ENCODE data around the gene CXCL17. TPM values are rescaled to one million over a fixed set of nuclear protein-coding genes. Genes with fewer than 3 reads are reported as not detected.
A peak's percentile ranks its signal among the peaks of the same experiment; 100 is the strongest.
"Not testable (repeated sequence)": the region's sequence is repeated elsewhere in the genome, so short reads cannot be mapped to it uniquely, and the experiment has no call there.

Gene CXCL17, protein sequence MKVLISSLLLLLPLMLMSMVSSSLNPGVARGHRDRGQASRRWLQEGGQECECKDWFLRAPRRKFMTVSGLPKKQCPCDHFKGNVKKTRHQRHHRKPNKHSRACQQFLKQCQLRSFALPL
- not detected for total RNA-seq

DNA sequence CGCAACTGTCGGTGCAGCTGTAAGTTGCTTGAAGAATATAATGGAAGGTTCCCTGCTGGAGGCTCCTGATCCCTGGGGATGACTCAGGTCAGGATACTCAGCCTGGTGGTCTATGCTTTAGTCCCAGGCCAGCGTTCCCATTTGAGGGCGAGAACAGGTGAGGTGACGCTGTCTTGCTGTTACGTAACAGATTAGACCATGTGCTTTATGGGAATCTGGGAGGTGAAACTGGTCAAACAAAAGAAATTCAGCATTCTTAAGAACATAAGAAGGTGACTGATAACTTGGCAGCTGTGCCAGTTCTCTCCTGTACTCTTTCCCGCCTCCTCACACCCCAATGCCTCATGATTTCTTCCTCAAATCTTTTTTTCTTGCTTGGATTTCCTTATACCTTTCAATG is at the start of gene CXCL17:
CXCL17 (minus strand) TSS at position 114 of the 400 bp plus-strand sequence. CDS start 114 bp downstream, outside the sequence.
- DNase-seq (ENCODE audit: low spot score): no peak
- no peak for ATAC-seq

DNA sequence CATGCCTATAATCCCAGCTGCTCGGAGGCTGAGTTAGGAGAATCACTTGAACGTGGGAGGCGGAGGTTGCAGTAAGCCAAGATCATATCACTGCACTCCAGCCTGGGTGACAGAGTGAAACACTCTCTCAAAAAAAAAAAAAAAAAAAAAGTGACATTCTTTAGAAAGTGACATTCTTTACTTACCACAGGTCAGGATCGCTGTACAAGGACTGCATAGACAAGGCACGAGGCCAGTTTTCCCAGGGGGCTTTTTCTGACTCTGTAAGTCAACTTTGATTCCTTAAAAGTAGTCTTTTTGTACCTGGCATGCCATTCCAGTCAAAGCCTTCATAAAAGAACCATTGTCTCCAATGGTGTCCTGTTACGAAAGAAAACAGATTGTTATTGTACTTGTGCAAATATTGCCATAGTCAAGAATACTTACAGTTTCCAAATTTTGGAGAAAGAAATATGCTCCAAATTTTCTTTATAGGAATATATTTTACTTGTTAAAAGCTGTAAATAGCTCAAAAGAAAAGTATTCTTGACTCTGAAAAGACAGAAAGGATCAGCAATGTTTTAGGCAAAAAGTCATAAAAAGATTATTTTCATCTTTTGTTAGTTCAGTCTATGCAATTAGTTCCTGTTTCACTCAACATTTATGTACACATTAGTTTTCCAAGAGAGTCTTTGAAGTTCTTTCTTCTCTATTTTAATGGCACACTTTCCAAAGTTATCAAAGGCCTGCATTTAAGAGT is 46.2 kb upstream of the CXCL17 start:
- DNase-seq (ENCODE audit: low spot score) (no peak), ATAC-seq (no peak)

DNA sequence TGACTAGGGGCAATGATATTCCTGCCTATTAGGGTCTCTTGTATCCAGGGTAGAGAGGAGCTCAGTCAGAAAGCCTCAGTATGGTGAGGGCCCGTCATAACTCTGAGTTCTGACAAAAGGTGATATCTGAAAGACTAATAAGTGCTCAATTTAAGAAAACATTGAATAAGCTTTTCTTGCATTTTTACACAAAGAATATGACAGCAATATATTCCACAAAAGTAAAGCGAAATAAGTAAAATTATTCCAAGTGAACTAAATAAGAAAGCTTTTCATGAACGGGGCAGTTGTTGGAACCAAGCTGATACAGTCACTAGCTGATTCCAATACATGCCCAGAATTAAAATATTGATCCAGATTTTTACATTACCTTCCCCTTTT is 45.0 kb upstream of the CXCL17 start:
- ATAC-seq: no peak
- no peak for DNase-seq (ENCODE audit: low spot score)

DNA sequence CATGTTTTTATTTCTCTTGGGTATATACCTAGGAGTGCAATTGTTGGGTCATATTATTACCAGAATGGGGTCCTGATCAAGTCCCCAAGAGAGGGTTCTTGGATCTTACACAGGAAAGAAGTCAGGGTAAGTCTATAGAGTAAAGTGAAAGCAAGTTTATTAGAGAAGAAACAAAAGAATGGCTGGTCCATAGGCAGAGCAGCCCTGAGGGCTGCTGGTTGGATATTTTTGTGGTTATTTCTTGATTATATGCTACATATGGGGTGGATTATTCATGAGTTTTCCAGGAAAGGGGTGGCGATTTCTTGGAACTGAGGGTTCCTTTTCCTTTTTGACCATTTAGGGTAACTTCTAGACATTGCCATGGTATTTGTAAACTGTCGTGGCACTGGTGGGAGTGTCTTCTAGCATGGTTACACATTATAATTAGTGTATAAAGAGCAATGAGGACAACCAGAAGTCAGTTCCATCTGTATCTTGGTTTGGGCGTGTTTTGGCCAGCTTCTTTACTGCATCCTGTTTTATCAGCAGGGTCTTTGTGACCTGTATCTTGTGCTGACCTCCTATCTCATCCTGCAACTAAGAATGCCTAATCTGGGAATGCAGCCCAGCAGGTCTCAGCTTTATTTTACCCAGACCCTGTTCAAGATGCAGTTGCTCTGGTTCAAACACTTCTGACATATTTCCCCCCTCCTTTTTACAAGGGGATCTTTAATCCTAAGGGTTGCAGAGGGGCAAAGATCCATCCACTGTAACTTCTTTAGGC is 44.5 kb upstream of the CXCL17 start:
- DNase-seq (ENCODE audit: low spot score) (no peak), ATAC-seq (no peak)

DNA sequence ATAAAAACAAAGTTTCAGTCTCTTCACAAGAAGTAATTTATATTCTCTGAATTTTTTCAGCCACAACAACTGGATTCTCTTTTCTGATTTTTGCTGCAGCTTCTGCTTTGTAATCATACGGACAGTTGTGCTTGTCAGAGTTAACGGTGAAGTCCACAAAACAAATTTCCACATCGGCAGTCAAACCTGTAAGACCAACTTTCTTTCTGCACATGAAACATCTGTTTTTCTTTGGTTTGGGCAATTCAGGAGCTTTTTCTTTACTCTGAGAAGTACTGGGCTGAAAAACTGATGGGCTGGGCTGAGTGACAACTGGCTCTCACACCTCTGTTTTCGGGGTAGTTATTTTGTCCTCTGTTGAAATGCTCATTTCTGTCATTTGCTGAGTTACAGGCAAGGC is 42.3 kb upstream of the CXCL17 start:
- DNase-seq (ENCODE audit: low spot score): not testable (repeated sequence)
- ATAC-seq: peak; percentile 24

DNA sequence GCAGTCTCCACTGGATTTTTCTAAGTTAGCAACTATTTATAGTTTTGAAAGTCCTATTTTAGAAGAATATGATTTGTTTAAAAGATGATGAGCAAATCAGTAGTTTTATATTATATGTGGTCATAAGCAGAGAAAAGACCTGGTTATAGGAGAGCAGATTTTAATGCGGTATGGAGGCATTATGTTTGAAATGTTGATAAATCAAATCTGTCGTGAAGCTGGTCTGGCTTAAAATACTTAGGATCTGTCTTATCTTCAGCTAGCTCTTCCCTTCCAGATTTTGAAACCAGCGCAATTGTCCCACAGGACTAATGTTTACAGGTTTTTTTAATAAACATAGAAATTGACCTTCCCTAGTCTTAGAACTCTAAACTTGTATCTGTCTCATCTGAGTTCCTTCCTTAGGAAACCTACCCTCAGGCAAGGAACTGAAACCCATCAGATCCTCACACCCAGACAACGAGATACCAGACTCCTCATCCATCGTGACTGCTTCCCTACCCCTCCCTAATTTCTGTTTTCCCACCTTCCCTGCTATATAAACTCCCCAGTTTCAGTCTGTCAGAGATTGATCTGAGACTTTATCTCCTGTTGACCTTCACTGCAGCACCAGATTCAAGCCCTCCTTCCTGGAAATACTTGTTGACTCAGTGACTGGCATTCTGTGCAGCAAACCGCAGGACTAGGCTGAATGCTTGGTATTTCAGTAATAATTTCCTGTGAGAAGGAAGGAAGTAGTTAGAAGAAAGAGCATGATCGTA is 37.8 kb upstream of the CXCL17 start:
- ATAC-seq: peak; percentile 16
- no peak for DNase-seq (ENCODE audit: low spot score)

DNA sequence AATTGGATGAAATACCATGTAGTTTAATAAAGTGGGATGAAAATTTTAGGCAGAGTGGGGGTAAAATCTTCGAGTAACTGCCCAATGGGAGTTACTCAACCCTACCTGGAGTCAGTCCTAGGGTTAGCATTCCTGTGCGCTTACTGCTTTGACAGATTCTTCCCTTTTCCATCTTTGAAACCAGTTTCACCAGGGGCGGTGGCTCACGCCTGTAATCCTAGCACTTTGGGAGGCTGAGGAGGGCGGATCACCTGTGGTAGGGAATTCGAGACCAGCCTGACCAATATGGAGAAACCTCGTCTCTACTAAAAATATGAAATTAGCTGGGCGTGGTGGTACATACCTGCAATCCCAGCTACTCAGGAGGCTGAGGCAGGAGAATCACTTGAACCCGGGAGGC is 37.0 kb upstream of the CXCL17 start:
- no peak for ATAC-seq

DNA sequence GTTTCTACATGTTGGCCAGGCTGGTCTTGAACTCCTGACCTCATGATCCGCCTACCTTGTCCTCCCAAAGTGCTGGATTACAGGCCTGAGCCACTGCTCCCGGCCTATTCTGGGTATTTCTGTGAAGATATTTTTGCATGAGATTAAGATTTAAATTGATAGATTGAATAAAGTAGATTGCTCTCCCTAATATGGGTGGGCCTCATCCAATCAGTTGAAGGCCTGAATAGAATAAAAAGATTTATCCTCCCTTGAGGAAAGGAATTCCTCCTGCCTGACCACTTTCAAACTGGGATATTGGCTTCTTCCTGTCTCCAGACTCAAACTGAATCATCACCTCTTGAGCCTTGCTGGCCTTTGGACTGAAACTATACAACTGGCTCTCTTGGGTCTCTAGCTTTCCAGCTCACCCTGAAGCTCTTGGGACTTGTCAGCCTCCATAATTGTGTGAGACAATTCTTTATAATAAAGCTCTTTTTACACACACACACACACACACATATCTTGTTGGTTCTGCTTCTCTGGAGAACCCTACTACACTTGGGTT is 36.1 kb upstream of the CXCL17 start:
- ATAC-seq: no peak
- no peak for DNase-seq (ENCODE audit: low spot score)

More for the DNA sequence above, 37.0 kb upstream of the CXCL17 start:
- DNase-seq (ENCODE audit: low spot score): no peak

DNA sequence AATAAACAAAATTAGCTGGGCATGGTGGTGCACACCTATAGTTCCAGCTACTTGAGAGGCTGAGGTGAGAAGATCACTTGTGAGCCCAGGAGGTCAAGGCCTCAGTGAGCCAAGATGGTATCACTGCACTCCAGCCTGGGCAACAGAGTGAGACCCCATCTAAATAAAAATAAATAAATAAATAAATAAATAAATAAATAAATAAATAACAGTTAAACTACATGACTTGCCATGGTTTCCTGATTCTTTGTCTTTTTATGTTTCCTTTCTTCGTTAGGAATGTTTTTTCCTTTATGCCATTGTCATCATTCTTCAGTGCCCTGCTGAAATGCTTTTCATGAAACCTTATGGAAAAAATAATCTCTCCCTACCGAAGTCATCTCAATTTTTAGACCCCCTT is 35.2 kb upstream of the CXCL17 start:
- ATAC-seq: no peak
- DNase-seq (ENCODE audit: low spot score): no peak

DNA sequence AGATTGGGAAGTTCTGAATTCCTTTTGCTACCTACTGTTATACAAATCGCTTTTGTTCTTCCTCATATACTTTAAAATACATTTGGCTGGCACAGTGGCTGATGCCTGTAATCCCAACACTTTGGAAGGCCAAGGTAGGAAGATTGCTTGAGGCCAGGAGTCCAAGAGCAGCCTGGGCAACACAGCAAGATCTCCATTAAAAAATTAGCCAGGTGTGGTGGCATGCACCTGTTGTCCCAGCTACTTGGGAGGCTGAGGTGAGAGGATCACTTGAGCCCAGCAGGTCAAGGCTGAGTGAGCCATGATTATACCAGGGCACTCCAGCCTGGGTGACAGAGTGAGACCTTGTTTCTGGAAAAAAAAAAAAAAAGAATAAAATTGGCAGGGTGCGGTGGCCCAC is 34.4 kb upstream of the CXCL17 start:
- DNase-seq (ENCODE audit: low spot score) (no peak), ATAC-seq (no peak)

DNA sequence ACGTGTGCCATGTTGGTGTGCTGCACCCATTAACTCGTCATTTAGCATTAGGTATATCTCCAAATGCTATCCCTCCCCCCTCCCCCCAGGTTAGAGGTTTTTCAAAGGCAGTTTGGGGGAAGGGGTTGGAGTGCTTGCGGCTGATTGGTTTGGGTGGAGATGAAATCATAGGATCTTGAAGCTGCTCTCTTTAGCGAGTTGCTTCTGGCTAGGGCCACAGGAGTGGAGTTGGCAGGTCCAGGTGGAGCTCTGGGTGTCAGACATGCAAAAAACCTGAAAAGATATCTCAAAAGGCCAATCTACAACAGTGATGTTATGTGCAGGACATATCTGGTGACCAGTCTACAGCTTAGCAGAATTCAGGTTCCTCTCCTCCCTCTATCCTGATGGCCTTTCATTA is 32.6 kb upstream of the CXCL17 start:
- no peak for ATAC-seq
- no peak for DNase-seq (ENCODE audit: low spot score)

DNA sequence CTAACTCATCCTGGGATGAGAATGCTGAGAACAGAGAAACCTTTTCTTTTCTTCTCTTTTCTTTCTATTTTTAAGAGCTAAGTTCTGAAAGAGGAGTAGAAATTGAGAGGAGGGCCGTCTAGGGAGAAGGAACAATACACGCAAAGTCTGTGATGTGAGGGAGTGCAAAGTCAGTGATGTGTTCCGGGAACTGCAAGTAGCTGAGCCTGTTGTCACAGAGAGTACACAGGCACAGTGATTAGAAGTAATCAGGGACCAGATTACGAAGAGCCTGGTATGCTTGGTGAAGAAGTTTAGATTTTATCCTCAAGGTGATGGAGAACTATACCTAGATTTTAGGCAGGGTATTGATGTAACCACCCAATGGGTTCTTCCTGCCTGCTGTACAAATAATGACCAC is 32.0 kb upstream of the CXCL17 start:
- DNase-seq (ENCODE audit: low spot score) (no peak), ATAC-seq (no peak)

DNA sequence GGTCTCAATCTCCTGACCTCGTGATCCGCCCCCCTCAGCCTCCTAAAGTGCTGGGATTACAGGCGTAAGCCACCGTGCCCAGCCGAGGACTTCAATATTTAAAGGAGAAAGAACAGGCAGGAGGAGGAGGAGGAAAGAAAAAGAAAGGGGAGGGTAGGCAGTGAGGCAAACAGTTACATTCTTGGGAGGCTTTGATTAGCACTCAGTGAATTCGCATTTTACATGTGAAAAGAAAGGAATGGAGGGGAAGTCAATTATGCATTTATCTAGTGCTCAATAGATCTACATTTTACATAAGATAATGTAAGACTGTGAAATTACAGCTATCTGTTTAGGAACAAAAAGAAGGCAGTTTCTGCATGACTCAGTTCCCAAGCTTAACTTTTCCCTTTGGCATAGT is 30.9 kb upstream of the CXCL17 start:
- DNase-seq (ENCODE audit: low spot score): no peak
- no peak for ATAC-seq

DNA sequence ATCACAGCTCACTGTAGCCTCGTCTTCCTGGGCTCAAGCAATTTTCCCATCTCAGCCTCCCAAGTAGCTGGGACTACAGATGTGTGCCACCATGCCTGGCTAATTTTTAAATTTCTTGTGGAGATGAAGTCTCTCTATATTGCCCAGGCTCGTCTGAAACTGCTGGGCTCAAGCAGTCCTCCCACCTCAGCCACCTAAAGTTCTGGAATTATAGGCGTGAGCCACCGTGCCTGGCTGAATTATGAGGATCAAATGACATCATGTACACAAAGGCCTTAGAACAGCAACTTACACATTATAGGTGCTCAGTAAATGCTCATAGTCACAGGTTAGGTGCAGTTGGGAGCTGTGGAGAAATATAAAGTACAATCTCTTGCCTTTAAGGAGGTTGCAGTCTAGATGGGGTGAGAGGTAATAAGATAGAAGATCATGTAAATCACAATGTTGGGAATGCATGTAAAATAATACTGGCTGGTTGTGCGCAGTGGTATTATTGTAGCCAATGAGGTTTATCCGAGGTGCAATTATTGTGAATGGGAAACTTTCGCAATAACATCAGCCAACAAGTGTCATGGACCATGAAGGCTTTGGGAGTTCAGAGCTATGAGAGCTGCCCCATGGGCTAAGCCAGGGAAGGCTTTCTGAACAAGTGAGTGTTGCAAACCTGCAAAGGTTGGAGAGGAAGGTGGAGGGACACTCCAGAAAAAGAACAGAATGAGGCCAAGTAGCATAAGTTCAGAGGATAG is 29.8 kb upstream of the CXCL17 start:
- no peak for ATAC-seq
- no peak for DNase-seq (ENCODE audit: low spot score)

DNA sequence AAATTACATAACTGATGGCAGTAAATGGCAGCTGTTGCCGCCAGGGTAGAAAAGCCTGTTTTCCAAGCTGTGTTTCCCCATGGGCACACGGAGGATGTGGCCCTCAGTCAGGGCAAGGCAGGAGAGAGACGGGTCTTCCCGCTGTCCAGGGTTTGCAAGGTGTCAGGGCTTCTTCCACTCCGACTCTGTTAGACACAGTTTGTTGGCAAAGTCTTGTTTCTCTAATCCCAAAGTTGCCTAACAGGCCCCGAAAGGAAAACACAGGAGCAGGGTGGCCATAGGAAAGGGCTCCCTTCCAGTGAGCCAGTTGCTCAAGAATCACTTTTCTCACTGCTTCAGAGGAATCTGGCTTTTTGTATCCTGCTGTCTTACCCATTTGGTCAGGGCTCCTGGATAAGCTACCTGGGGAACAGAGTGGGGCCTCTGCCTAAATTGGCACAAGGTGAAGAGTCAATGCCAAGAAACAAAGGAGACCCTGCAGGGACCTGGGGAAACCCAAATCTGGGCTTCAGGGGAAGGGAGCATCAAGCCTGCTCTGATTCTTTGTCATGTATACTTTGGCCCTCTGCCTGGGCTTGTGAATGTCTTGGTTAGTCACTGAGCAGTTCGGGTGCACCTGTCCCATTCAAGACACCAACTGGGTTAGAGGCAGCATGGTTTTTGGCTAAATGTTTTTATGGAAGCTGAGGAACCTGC is 29.0 kb upstream of the CXCL17 start:
- ATAC-seq (peak; percentile 36), DNase-seq (ENCODE audit: low spot score) (no peak)

DNA sequence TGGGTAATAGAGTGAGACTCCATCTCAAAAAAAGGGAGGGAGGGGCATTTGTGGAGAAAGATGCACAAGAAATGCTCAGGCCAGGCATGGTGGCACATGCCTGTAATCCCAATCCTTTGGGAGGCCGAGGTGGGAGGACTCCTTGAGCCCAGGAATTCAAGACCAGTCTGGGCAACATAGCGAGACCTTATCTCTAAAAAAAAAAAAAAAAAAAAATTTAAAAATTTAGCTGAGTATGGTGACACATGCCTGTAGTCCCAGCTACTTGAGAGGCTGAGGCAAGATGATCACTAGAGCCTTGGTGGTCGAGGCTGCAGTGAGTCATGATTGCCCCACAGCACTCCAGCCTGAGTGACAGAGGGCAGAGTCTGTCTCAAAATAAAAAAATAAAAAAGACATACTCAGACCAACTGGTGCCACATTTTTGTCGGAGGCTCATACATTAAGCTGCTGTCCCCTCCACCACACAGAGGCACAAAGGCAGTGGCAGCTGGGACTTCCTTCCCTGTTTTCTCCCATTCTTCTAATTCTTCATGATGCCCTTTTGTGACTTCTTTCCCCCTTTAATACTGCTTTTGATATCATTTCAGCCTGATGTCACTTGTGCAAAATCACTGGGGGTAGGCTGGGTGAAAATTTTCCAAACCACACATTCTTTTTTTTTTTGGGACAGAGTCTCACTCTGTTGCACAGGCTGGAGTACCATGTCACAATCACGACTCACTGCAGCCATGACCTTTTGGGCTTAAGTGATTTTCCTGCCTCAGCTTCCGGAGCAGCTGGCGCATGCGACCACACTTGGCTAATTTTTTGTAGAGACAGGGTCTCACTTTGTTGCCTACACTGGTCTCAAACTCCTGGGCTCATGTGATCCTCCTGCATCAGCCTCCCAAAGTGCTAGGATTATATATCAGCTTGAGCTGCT is 26.8 kb upstream of the CXCL17 start:
- DNase-seq (ENCODE audit: low spot score) (no peak), ATAC-seq (peak; percentile 26)

DNA sequence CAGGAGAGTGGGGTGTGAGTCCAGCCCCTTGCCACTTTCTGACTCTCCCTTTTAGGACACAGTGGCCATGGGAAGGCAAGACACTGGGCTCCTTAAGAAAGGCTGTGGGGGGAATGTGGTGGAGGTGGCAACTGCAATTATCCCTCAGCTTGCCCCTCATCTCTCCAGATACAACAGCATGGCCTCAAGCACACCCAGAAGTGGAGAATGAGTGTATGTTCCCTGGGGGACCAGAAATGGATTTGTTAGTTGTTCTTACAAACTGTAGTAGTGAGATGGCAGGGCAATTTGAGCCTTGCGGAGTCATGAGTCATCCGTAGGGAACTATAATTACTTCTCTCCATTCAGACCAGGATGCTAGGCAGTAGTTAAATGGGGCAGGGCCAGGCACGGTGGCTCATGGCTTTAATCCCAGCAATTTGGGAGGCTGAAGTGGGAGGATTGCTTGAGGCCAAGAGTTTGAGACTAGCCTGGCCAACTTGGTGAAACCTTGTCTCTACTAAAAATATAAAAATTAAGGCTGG is 25.6 kb upstream of the CXCL17 start:
- DNase-seq (ENCODE audit: low spot score) (no peak), ATAC-seq (no peak)

DNA sequence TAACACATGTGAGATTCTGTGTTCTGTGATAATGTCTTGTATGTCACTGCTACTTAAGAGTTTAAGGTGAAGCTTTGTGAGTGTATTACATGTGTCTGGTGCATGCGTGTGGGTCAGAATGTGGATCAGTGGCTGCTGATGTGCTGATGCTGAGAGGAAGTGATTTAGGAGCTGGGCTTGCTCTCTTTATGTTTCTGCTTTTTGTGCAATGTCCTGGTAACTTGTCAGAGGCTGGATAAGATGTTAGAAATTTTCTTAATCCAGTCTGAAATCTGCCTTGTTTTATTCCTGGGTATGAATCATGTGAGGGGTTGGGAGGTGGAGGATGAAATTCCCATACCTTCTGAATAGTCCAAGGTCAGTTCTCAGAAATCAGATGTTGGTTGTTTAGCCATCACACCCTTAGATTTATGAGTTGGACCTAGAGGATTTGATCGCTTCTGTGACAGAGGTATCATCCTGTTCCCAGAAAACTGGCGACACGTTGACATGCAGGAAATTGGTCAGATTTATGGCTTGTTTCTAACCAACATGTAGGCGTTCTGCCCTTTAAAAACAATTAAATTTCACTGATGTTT is 24.5 kb upstream of the CXCL17 start:
- no peak for ATAC-seq
- no peak for DNase-seq (ENCODE audit: low spot score)
